ENCODE data around the gene TRAPPC10. TPM values are rescaled to one million over a fixed set of nuclear protein-coding genes. Genes with fewer than 3 reads are reported as not detected.

Gene TRAPPC10
- total and polyA plus RNA-seq, 2 of the 8 experiments (the other 6 are each of a cell fraction or from before 2014, with no cell fraction given): 18.5 to 29.8 TPM

- no peak for TF ChIP-seq CHD7 (IDR thresholded peaks at IDR 0.05; ENCODE audit: insufficient replicate concordance, low read length)
- no peak for TF ChIP-seq SP4 (IDR thresholded peaks at IDR 0.05; ENCODE audit: low read length)
- no peak for TF ChIP-seq ATF3 (IDR thresholded peaks at IDR 0.05; ENCODE audit: insufficient read depth, low read depth, low read length)
- no peak for TF ChIP-seq SIRT6 (IDR thresholded peaks at IDR 0.05; ENCODE audit: low read length)
- TF ChIP-seq CBX5 (IDR thresholded peaks at IDR 0.05; ENCODE audit: low read depth, low read length): no peak
- no peak for TF ChIP-seq ZNF274 (IDR thresholded peaks at IDR 0.05; ENCODE audit: borderline replicate concordance, extremely low read depth, low read length)
- TF ChIP-seq E2F6 (IDR thresholded peaks at IDR 0.05): no peak
- no peak for TF ChIP-seq ATF2 (IDR thresholded peaks at IDR 0.05; ENCODE audit: low read length)
- TF ChIP-seq CHD1 (IDR thresholded peaks at IDR 0.05; ENCODE audit: low read depth, low read length): no peak
Observed at GRCh38 chr21:44076316-44076715, 64.2 kb downstream of the TRAPPC10 start (continued).
